Natural killer cell (primary cell): Measurements from ENCODE around the gene HGF. TPM values are rescaled to one million over a fixed set of nuclear protein-coding genes. Genes with fewer than 3 reads are reported as not detected.

Source experiments
- ATAC-seq, 3 donors: fragments of 150-1000 bp in 2 of 3; fragments of 200-7000 bp in 1 of 3; cut with Tn5 transposase; 1 replicate in 1 of 3; 2 replicates in 2 of 3; pipeline ENCODE4 v1.10.0; 2021; ENCODE audit warnings: mild to moderate bottlenecking in 2 of 3, moderate library complexity in 2 of 3
- DNase-seq, 2 donors: peaks; one replicate each; pipeline versions ENCODE4 v3.0.0 to v3.0.0-alpha.2; 2013 to 2021; ENCODE audit warnings: mixed read lengths in 1 of 2
- H3K27ac ChIP-seq: one replicate; pipeline ENCODE4 v1.5.1; 2013; ENCODE audit warnings: mild to moderate bottlenecking, low read length
- H3K27me3 ChIP-seq: one replicate; pipeline ENCODE4 v1.6.1; 2013; ENCODE audit warnings: low read length; ENCODE audit not compliant: control insufficient read depth, insufficient read depth
- H3K36me3 ChIP-seq: one replicate; pipeline ENCODE4 v1.6.1; 2013; ENCODE audit warnings: low read length; ENCODE audit not compliant: control insufficient read depth, insufficient read depth
- H3K4me1 ChIP-seq: one replicate; pipeline ENCODE4 v1.6.1; 2013; ENCODE audit warnings: low read length; ENCODE audit not compliant: control insufficient read depth, insufficient read depth
- H3K4me3 ChIP-seq: one replicate; pipeline ENCODE4 v1.5.1; 2013; ENCODE audit warnings: low read length
- H3K9me3 ChIP-seq: one replicate; pipeline ENCODE4 v1.6.1; 2013; ENCODE audit warnings: low read length; ENCODE audit not compliant: control insufficient read depth, insufficient read depth
- H3K27ac Mint-ChIP-seq, 2 donors: one replicate each; pipeline ENCODE4 v1.8.0; 2022; ENCODE audit warnings: mild to moderate bottlenecking in 2 of 2, mixed read lengths in 2 of 2, moderate library complexity in 1 of 2
- H3K27me3 Mint-ChIP-seq, 2 donors: one replicate each; pipeline ENCODE4 v1.8.0; 2022; ENCODE audit warnings: low read depth in 2 of 2, mixed read lengths in 2 of 2
- H3K36me3 Mint-ChIP-seq: one replicate; pipeline ENCODE4 v1.8.0; 2022; ENCODE audit warnings: mixed read lengths
- H3K4me1 Mint-ChIP-seq, 2 donors: one replicate each; pipeline ENCODE4 v1.8.0; 2022; ENCODE audit warnings: mixed read lengths in 2 of 2
- H3K4me3 Mint-ChIP-seq: one replicate; pipeline ENCODE4 v1.8.0; 2022; ENCODE audit warnings: mild to moderate bottlenecking, moderate library complexity, mixed read lengths
- H3K9me3 Mint-ChIP-seq, 2 donors: one replicate each; pipeline ENCODE4 v1.8.0; 2022; ENCODE audit warnings: mixed read lengths in 2 of 2
- CTCF ChIP-seq: fragments of 200-600 bp; IDR thresholded peaks from one replicate; pipeline ENCODE4 v1.8.0; 2022; ENCODE audit warnings: antibody characterized with exemption
- WGBS: methylation state at CpG from one replicate; pipeline ENCODE4 v1.1.7; 2013; ENCODE audit warnings: missing lambda C conversion rate; ENCODE audit not compliant: insufficient coverage; 5-methylcytosine and 5-hydroxymethylcytosine counted together
- intact Hi-C: fragments of 100-400 bp; cut with micrococcal nuclease; formaldehyde crosslinking; loops from one replicate; pipeline ENCODE4 v1.14.2; 2022
- total RNA-seq, 4 donors: library from RNA; stranded (reverse); fragments of 120-200 nt in 1 of 4; gene quantifications; one replicate each; pipeline versions ENCODE4 v1.2.3 to v1.2.4, GENCODE V29; 2013 to 2022

Gene HGF
- total RNA-seq, 3 donors from 2014 or later (not counting 1 experiment from before 2014, with no cell fraction given): 0.43 to 7.4 (median 0.94) TPM

- Histone ChIP-seq H3K27me3 (no peaks in the 10 kb centered on the region), H3K4me3 (no peak overlapping the region), H3K9me3 (no peaks in the 10 kb centered on the region), H3K27ac (no peak overlapping the region), H3K4me1 (no peaks in the 10 kb centered on the region), H3K36me3 (no peaks in the 10 kb centered on the region)
- Mint-ChIP-seq H3K27me3 (no peaks in the 10 kb centered on the region), H3K4me3 (no peak overlapping the region), H3K36me3 (no peaks in the 10 kb centered on the region), H3K4me1 (no peaks in the 10 kb centered on the region), H3K27ac (no peak overlapping the region), H3K9me3 (peaks cover 2 to 4% of the 10 kb centered on the region in 2 donors)
- no CpG with 5 or more reads among the region's 5 CpGs for WGBS
- intact Hi-C loops: no loop called here
- TF ChIP-seq CTCF: no peak
- ATAC-seq (no peak), DNase-seq (no peak)
Observed at GRCh38 chr7:81776948-81777630, 7.2 kb upstream of the HGF start.

- Mint-ChIP-seq H3K36me3 (no peaks in the 10 kb centered on the region), H3K27me3 (no peaks in the 10 kb centered on the region), H3K9me3 (peaks cover 2 to 4% of the 10 kb centered on the region in 2 donors), H3K4me3 (no peak overlapping the region), H3K4me1 (no peaks in the 10 kb centered on the region), H3K27ac (no peak overlapping the region)
- no peaks in the 10 kb centered on the region for H3K4me1 ChIP-seq
- no peak for TF ChIP-seq CTCF
- no peak overlapping the region for H3K27ac ChIP-seq
- intact Hi-C loops: no loop called here
- 0% methylated on average over 1 of the region's 1 CpG for WGBS
- no peaks in the 10 kb centered on the region for H3K36me3 ChIP-seq
- no peak overlapping the region for H3K4me3 ChIP-seq
- DNase-seq: no peak
- no peaks in the 10 kb centered on the region for H3K27me3 ChIP-seq
- no peaks in the 10 kb centered on the region for H3K9me3 ChIP-seq
- no peak for ATAC-seq
Observed at GRCh38 chr7:81776161-81776560, 6.3 kb upstream of the HGF start.

- H3K27ac ChIP-seq: no peak overlapping the region
- DNase-seq (no peak), ATAC-seq (no peak)
- Mint-ChIP-seq H3K27ac (no peak overlapping the region), H3K9me3 (peaks cover 2 to 4% of the 10 kb centered on the region in 2 donors), H3K36me3 (no peaks in the 10 kb centered on the region), H3K4me3 (no peak overlapping the region), H3K27me3 (no peaks in the 10 kb centered on the region), H3K4me1 (no peaks in the 10 kb centered on the region)
- H3K4me1 ChIP-seq: no peaks in the 10 kb centered on the region
- H3K9me3 ChIP-seq: no peaks in the 10 kb centered on the region
- intact Hi-C loops: no loop called here
- H3K27me3 ChIP-seq: no peaks in the 10 kb centered on the region
- no peak for TF ChIP-seq CTCF
- WGBS: 83% methylated on average over 1 of the region's 2 CpGs
- H3K4me3 ChIP-seq: no peak overlapping the region
- H3K36me3 ChIP-seq: no peaks in the 10 kb centered on the region
Observed at GRCh38 chr7:81775560-81775959, 5.7 kb upstream of the HGF start.

- no peak overlapping the region for H3K4me3 Mint-ChIP-seq
- no peak overlapping the region for H3K27ac ChIP-seq
- H3K27me3 Mint-ChIP-seq: no peaks in the 10 kb centered on the region
- H3K4me1 Mint-ChIP-seq: no peaks in the 10 kb centered on the region
- TF ChIP-seq CTCF: no peak
- WGBS: 95% methylated on average over 4 of the region's 5 CpGs
- H3K9me3 ChIP-seq: no peaks in the 10 kb centered on the region
- H3K27ac Mint-ChIP-seq: no peak overlapping the region
- no peaks in the 10 kb centered on the region for H3K36me3 ChIP-seq
- H3K9me3 Mint-ChIP-seq: peaks cover 2 to 4% of the 10 kb centered on the region in 2 donors
- DNase-seq (no peak), ATAC-seq (no peak)
- intact Hi-C loops: no loop called here
- no peak overlapping the region for H3K4me3 ChIP-seq
- no peaks in the 10 kb centered on the region for H3K4me1 ChIP-seq
- H3K36me3 Mint-ChIP-seq: no peaks in the 10 kb centered on the region
- no peaks in the 10 kb centered on the region for H3K27me3 ChIP-seq
Observed at GRCh38 chr7:81774551-81774950, 4.7 kb upstream of the HGF start.
